HTERT RPE-1 (cell line): ENCODE measurements around the gene NEURL4.

Experiments
- in situ Hi-C: fragments of 300-500 bp; cut with MboI; formaldehyde crosslinking; loops from 4 replicates; pipeline ENCODE4 v1.14.3; 2020; ENCODE audit warnings: low sequenced_read_pairs

NEURL4 gene

DNA sequence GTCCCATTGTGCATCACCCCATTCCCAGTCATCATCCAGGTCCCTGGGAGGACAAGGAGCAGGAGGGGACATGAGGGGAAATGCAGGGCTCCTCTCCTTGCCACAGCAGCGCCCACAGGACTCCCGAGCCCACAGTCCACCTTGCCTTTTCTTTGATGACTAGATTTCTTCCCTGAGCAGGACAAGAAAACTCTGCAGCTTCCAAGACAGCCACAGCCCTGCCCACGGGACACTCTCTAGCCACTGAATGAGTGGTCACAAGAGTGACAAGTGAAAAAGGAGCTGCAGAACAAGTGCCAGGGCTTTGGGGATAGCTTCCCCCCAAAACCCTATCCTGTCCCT lies 4.7 kb downstream of the NEURL4 start:
- in situ Hi-C loops, result no loop called here

DNA sequence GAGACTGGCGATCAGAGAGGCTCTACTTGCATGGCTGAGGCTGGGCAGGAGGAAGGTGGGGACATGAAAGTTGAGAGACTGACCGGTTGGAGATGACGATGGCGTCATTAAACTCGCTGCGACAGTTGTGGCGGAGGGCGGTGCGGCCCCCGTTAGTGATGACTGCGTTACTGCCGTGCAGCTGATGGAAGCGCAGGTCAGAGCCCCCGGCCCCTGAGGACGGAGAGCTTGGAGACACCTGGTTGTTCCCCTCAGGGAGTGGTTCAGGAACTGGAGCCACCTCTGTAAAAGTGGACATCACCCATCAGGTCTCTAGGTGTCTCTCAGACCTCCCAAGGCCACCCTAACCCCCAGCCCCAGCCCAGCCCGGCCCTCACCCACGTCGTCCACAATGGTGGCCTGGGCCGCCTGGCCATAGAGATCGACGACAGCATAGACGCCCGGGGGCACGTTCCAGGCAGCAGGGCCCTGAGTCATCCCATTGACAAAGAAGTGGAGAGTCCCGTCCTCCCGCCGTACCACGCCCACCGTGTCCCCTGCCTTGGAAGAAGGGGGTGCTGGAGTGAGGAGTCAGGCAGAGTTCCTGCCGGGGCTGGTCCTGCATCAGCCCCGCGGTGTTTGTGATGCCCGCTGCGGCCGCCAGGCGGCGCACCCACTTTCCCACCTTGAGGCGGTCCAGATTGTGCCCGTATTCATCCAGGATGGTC lies 5.3 kb downstream of the NEURL4 start:
- in situ Hi-C loops, result no loop called here

DNA sequence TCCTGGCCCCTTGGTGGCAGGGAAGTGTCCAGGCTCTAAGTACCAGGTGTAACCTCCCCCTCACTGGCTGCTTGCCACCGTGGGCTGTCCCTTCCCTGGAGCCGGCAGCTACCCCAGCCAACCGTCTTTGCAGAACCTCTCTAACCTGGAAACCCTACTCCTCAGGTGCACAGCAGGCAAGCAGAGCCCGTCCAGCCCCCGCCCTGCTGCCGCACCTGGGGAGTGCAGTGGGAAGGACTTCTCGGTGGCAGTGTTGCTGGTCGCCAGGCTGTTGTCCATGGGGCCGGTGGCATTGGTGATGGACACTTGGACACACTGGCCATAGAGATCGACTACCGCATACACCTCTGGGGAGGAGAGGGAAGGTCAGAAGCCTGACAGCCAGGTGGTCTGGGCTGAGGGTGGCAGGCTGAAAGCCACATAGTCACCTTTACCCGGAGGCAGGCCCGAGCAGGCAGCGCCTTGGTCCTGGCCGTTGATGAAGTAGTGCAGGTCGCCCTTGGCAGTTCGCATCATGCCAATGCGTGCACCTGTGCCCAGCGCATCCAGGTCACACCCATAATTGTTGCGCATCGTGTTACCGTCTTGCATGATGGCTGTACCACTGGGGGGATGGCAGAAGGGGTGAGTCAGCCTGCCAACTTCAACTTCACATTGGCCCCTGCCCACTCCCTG lies 6.5 kb downstream of the NEURL4 start:
- in situ Hi-C loops, result no loop called here

DNA sequence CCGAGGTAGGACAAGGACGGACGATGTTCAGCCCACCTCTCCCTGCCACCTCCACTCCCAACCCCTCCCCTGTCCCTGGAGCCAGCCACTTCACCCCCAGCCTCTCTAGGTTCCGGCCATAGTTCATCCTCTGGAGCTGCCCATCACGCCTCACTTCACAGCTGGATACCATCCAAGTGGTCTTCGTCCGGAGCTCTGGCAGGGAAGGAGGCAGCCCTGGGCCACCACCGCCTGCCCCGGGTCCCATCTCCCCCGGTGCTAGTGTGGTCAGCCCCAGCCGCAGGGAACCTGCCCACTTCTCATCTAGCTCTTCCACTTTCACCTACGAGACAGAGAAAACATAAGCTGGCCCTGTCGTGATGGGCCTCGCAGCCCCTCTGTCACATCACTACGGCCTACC lies 7.7 kb downstream of the NEURL4 start:
- in situ Hi-C loops, result no loop called here

DNA sequence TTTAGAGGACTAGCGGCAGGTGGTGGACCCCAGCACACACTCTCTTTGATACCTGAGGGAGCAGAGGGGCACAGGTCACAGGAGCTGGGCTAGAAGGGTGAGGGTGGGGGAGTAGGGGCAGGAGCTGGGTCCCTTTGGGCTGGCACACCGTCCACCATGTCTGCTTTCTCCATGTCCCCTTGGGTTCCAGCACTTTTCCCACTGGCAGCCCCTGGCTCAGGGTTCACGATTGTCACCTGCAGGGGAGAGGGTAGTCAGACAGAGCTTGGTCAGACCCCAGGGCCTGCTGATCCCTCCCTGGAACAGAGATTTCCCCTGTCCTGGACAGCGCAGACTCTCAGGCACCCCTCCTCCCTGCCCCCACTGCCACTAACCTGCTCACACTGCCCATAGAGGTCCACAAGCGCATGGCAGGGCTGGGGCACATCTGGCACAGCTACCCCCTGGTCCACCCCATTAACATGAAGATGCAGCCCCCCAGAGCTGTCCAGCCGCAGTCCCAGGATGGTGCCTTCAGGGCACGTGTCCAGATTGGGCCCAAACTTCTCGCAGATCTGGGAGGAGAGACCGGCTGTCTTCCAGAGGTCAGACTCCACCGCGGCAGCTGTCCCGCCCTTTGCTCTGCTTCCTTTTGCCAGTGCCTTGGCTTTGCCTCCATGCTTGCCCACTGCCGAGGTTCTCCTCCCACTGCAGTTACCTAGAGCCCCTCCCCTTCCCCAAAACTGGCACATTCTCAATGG lies 10.8 kb downstream of the NEURL4 start:
- in situ Hi-C loops, result no loop called here

DNA sequence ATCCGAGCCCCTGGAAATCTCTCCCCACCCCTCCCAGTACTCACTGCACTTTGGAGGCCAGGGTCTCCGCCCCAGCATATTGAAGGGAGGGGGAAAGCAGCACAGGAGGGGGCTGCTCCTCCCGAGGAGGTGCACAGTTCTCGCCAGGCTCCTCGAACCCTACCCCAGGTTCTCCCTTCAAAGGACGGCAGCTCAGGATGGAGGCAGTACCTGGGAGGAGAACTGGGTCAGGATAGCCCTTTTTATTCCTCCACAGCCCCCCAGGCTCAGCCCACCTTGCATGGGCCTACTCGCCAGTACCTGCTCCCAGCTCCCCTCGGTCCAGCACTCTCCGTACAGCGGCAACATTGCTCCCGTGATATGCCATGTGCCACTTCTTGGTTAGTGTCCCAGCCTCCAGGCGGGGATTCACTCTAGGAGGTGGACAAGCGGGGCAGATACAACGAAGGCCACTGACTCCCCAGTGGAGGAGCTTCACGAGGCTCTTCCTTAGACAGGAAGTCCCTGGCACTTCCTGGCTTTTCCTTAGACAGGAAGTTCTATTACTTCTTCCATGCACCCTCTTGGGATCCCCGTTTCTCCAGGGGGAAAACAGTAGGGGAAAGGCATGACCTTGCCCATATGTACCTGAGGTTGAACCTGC lies 11.9 kb downstream of the NEURL4 start:
- in situ Hi-C loops, result no loop called here

DNA sequence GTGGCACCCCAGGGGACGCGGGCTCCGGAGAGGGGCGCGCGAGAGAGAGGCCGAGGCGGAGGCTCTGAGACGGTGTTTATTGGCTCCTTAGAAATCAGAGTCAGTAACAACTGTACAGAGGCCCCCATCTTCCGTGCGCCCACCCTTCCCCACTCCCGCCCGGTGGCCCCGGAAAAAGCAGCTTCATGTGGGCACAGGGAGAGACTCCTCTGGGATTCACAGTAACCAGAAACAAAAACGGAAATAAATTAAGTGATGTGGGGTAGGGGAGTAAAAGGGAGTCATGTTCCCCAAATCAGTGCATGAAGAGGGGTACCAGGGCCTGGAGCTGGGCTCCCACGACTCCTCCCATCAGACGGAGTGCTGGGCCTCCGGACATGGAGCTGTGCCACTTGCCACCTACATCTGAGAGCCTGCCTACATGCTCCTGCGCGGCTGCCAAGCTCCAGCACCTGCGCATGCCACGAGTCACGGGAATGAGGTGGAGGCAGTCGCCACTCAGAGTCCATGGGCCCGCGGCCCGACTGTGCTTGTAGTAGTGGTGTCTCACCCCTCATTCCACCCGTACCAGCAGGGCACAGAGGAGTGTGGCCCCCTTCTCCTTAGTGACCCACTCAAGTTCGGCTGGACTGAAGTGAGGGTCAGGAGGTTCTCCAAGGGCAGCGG lies 13.4 kb downstream of the NEURL4 start:
- in situ Hi-C loops, result no loop called here

DNA sequence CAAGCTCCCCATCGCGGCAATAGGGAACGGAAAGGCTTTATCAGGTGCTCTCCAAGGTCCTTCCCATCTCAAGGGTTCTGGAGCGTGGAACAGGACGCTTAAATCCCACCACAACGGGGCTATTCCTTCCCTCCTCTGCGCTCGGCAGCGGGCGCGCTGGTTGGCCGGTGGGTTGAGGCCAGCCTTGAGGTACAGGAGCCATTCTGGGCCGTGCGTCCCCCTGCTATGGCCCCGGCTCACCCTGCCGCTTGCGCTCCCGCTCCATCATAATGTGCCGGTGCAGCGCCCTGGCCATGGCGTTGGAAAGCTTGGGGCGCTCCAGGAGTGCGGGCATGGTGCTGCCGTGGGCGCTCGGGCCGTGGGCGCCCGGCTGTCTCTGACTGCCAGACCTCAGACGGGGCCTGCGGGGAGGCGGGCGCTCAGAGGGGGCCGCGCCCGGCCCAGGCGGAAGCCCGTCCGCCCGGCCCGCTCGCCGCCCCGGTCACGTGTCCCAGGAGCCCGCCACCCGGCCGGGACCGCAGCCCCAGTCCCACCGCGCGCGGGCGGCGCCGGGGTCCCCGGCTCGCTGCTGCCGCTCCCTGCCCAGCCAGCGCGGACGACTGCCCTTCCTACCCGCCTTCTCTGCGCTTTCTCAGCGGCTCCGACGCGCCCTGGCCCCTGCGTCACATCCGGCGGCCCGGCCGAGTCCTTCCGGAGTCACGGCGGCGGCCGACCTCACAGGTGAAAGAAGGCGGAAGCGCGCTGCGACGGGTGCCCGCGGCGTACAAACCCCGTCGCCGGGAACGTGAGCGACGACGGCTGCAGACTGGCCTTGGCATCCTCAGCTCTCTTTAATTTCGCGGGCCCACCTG lies 14.2 kb downstream of the NEURL4 start, which contains the start of gene GPS2:
Gene GPS2, minus strand, starts transcription at position 642 of the 851 bp plus-strand sequence. Its CDS starts 308 bp downstream, at position 334.
- in situ Hi-C loops, result no loop called here

DNA sequence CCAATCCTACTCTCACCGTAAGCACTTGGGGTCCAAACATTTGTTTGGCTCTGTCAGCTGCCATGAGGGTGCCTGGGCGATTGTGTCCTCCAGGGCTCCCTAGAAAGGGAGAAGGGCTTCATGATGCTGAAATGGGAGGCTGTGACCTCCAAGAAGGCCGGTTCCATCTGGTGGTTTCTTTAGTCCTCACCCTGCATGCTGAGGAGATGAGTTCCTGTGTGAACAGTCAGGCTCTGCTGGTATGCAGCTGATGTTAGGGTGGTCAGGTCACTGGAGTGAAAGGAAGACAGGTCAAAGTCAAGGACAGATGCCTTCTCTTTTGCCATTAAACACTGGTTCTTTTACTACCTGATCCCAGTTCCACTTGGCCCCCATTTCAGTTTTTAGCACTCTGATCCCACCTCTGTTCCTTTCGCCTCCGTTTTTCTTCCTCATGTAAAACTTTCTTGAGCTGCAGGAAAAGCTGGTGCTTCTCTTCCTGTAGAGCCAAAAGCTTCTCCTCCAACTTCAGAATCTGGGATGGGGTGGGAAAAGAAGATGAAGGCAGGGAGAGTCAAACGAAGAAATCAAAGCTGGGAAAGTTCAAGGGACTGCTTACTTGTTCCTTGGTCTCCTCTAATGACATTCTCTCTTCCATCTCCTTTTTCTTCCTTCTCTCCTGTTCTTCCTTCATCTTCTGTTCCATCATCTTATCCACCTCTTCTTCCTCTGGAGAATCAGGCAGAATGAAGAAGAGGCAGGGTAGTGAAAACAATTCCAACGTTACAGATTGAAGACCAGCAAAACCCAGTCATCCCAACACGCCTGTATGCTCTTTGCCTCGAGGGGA lies 15.0 kb downstream of the NEURL4 start:
- in situ Hi-C loops, result no loop called here

DNA sequence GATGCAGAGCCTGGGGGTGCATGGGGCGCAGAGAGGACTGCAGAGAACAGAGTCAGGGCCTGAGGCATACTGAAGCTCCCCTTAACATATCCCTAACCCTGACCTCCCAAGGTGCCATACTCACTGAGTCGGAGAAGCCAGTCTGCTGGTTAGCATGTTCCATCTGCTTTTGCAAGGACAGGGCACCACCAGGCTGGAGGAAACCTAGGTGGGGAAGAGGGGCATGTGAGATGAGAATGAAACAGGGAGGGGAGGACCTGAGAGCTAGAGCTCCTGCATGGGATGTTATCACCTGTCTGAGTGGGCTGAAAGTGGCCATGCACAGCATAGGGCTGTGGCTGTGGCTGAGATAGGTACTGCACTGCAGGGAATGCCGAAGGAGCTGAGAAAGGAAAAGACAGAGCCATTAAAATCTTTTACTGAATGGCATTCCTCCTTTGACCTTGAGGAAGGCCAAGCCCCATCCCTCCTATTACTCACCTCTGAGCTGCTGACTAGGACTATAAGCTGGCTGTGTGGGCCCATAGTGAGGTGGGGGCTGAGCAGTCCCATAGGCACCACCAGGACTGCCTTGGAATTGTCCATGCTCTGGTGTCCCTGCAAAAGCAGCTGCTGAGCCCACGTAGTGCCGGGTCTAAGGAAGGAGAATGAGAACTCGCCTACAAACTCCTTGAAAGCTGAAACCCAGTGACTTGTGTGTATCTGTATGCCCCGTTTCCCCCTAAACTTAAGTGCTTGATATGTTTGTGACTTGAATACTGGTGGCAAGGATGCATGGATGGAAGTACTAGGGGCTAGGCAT lies 15.8 kb downstream of the NEURL4 start:
- in situ Hi-C loops, result no loop called here

DNA sequence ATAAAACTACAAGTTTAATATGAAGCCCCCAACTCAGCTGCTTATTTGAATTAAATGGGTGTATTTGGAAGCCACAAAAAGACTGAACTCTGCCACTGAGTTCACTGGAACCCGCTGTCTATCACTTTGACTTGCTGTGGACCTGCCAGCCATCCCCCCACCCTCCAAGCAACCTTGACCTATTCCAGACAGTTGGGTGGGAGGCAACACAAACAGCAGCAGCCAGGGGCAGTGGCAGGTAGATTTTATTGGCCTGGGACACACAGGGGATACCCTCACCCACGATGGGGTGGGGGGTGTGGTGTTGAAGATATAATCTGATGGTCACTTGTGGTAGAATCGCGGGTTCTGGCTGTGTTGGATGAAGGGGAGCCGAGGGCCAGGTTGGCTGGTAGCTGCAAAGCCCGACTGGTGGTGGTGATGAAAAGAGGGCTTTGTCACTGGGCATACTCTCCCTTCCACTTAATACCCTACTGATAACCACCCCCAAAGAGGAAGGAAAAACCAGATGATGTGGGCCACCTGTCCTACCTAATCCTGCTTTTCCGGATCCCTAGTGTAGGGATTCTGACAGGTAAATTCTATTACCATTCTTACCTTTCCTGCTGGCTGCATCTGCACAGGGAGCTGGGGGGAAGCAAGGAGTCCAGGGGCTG lies 16.6 kb downstream of the NEURL4 start:
- in situ Hi-C loops, result no loop called here

DNA sequence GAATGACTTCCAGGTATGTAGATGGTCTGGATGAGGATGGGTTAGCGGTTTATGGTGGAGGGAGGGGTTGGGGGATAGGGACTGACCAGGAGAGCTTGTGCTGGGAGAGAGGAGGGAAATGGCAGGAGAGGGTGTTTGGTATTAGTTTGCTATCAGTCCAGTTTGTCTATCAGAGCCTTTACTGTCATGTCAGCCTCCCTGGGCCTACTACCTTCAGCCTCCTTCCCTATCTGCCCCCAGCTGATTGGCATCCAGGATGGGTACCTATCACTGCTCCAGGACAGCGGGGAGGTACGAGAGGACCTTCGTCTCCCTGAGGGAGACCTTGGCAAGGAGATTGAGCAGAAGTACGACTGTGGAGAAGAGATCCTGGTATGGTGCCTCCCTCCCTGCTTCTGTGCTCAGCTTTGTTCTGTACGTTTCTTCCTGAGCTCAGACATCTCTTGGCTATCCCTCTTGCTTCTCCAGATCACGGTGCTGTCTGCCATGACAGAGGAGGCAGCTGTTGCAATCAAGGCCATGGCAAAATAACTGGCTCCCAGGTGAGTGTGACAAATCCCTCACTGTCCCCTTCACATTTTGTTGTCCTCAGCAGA lies 17.9 kb downstream of the NEURL4 start:
- in situ Hi-C loops, result no loop called here

DNA sequence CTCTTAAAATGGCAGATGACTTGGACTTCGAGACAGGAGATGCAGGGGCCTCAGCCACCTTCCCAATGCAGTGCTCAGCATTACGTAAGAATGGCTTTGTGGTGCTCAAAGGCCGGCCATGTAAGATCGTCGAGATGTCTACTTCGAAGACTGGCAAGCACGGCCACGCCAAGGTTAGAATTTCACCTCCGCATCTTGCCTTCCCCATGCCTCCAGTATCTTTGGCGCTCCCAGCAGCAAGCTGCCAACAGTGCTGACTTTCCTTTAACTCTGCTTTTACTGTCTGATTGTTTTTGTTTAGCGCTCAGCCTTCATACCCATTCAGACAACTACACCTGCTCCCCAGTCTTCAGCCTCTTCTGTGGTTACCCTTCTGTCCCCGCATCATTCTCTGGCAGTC lies 19.5 kb downstream of the NEURL4 start:
- in situ Hi-C loops, result no loop called here

DNA sequence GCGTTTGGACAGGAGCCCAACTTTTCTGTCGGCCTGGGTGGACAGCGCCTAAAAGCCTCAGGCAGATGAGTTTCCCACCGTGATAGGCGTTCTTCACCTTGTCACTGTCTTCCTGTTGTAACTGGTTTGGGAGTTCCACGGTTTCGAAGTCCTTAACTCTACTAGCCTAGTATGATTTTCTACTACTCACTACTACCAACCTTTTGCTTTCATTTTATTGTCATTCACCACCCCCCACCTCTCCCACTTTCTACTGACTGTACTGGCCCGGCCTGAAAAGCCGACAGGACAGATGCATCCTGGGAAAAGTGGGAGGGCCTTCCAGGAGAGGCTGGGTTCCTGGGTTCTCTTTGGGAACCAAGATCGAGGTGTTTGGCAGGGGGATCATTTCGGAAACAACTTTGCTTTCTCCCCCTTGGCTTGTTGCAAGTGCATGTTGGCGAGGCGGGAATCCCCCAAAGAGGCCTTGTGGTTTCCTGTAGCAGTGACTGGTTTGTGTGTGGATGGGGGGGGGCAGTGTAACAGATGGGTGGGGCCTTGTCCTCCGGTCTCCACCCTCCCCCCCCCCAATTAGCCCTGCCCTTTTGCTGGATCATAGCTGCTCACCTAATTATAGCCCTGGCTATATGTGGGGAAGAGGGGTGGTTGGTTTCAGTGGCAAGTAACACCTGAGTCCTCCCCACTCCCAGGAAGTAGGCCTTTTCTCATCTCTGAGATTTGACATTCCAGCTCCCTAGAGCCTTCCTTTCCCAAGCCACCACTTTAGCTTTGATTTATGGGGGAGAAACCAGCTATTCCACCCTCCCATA lies 20.3 kb downstream of the NEURL4 start:
- in situ Hi-C loops, result no loop called here

DNA sequence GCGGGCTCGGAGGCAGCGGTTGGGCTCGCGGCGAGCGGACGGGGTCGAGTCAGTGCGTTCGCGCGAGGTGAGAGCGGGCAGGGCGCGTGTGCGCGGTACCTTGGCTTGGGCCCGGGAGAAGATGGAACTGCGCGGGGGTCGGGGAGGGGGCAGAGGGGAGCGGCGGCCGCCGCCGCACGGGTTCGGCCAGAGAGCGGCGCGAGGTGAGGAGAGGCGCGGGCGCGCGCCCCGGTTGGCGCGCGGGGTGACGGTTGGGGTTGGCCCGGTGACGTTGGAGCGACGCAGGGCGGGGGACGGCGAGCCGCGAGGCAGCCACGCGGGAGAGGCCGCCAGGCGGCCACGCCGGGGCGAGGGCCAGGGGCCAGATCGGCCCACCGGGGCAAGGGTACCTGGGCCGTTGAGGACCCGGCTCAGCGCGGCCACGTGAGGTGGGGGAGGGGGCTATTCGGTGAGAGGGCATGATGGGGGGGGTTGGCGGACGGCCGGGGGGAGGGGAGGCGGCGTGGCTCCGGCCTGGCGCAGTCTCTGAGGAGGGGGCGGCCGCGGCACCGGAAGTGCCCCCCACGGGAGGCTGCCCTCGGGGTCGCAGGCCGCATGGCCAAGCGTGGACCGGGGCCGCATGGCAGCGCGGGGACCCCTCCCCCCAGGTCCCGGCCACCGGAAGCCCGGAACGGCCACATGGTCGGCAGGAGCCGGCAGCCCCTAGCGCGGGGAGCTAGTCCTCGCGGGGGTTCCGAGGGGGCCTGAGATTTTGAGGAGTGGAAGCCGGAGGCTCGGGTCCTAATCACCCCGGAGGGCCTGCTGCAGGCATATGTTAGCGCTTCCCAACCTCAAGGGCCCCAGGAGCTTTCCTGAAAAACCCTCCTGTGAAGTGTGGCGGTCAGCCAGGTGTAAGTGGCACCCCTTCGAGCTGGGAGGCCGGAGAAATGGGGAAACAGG lies 21.2 kb downstream of the NEURL4 start:
- in situ Hi-C loops, result no loop called here
